M059J (cell line): ENCODE measurements around the gene TPST1. TPM values are rescaled to one million over a fixed set of nuclear protein-coding genes. Genes with fewer than 3 reads are reported as not detected.
"Not testable (repeated sequence)": the region's sequence is repeated elsewhere in the genome, so short reads cannot be mapped to it uniquely, and the experiment has no call there.

Experiments used
- DNase-seq: peaks from one replicate; pipeline ENCODE4 v3.0.0-alpha.2; 2012; ENCODE audit warnings: low read depth
- total RNA-seq: library from RNA; depleted of rRNA; stranded (reverse); fragments of >200 nt; shearing (Covaris generic); gene quantifications from 2 replicates; pipeline ENCODE4 v1.2.3, GENCODE V29; 2014

The TPST1 gene
- total RNA-seq, 1 experiment from 2014 or later, result 61.0 TPM

GRCh38 chr7:66188645-66189044 is 16.5 kb upstream of the TPST1 start:
- DNase-seq, result no peak

GRCh38 chr7:66189695-66190503 is 15.2 kb upstream of the TPST1 start:
- DNase-seq, result no peak

- no peak for DNase-seq
Observed at GRCh38 chr7:66190504-66190857, 14.7 kb upstream of the TPST1 start.

DNA sequence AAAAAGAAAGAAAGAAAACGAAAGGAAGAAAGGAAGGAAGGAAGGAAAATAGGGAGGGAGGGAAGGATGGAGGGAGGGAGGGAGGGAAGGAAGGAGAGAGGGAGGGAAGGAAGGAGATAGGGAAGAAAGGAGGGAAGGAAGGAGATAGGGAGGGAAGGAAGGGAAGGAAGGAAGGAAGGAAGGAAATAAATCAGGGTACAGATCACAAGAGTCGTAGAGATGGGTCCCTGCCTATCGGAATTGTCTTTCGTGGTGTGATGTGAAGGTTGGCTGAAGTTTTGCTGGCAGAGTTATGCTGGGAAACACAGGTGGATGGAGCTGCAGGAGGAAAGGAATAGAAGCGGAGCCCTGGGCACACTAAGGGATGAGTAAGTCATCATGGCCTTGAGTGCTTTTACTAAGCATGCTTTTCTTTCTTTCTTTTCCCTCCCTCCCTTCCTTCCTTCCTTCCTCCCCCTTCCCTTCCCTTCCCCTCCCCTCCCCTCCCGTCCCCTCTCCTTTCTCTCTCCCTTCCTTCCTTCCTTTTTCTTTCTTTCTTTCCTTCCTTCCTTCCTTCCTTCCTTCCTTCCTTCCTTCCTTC is 11.9 kb upstream of the TPST1 start:
- DNase-seq, result no peak

DNA sequence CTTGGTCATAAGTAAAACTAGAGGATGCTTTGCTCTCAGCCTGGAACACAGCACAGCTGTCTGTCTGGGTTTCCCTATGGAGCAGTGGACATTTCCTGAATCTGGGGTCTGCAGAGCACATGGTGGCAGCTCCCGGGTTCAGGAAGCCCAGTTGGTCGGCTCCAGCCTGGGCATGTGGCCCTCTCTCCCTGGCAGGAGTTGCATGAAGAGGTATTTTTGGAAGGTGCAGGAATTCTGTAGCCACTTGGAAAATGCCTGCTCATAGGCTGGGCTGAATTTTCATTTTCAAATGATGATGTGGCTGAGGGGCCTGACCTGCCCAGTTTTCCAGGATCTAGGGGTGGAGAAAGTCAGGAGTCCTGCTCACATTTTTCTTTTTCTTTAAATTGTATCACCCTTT is 6.7 kb upstream of the TPST1 start:
- DNase-seq, result no peak

- DNase-seq, result no peak
Observed at GRCh38 chr7:66198956-66199355, 6.2 kb upstream of the TPST1 start.

DNA sequence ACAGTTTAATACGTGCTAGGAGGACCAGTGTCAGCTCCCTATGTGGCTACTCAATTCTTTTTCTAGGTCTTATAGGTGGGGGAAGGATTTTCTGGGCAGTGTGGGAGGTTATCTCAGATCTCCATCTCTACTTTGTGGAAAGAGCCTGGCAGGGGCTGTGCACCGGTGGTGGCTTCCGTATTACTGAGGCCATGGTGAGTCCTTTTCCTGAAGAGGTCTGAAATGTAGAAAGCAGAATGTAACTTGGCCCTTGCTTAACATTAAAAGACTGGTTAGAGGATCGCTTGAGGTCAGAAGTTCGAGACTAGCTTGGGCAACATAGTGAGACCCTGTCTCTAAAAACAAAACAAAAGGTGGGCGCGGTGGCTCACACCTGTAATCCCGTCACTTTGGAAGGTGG is 2.7 kb upstream of the TPST1 start:
- DNase-seq, result no peak

GRCh38 chr7:66205741-66206090 is 582 bp downstream of the TPST1 start:
- DNase-seq, result no peak

GRCh38 chr7:66206119-66206933 is 1.2 kb downstream of the TPST1 start:
- no peak for DNase-seq

GRCh38 chr7:66206934-66207240 is 1.8 kb downstream of the TPST1 start:
- no peak for DNase-seq

DNA sequence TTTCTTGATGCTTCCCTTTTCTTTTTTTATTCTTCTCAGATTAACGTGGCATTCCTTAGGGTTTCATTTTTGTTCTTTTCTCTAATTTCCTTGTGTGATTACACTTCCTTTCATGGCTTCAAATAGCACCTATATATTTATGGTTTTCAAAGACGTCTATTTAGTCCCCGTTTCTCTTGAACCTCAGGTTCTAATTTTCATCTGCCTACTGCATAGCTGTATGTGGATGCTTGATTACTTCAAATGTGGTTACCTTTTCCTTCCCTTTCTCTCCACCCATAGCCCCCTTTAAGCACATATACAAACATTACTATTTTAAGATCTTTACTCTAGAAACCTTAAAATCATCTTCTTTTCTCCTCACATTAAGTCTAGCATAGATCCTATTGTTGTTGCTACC is 2.4 kb downstream of the TPST1 start:
- no peak for DNase-seq

DNA sequence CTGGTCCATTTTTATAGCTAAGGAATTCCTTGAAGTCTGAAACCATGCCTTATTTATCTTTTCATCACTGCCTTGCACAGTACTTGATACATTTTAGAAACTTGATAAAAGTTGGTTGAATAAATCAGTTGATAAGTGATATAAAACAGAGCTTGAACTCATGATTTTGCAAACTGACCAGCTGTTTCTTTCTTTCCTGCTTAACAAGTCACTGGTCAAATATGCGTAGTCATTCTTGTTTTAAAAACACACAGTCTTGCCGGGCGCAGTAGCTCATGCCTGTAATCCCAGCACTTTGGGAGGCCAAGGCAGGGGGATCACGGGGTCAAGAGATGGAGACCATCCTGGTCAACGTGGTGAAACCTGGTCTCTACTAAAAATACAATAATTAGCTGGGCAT is 6.3 kb downstream of the TPST1 start:
- DNase-seq, result no peak

DNA sequence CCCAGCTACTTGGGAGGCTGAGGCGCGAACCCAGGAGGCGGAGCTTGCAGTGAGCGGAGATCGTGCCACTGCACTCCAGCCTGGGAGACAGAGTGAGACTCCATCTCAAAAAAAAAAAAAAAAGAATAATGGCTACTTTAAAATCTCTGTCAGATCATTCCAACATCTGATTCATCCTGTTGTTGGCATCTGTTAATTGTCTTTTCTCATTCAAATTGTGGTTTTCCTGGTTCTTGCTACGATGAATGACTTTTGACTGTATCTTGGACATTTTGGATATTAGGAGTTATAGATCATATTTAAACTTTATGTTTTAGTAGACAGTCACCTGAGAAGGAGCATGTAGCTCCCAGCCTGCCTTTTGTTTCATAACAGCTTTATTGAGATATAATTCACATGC is 8.5 kb downstream of the TPST1 start:
- peak; percentile 60 for DNase-seq

GRCh38 chr7:66216687-66217086 is 11.6 kb downstream of the TPST1 start:
- DNase-seq, result no peak

DNA sequence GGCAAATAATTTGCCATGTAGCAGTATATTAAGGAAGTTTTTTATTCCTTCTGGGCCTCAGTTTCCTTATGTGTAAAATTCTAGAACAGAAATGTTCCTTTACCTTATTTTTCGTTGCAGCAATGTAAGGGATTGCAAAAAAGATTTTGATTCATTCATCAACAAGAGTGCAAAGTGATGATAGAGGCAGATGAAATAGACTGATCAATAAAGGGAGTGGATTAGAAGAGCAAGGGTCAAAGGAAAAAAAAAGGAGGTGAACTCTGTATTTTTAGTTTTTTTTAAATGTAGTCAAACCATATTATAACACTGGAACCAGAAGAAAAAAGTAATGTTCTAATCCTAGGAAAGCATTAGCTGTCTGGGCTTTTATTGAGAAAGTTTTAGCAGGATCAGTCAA is 14.7 kb downstream of the TPST1 start:
- DNase-seq, result no peak

DNA sequence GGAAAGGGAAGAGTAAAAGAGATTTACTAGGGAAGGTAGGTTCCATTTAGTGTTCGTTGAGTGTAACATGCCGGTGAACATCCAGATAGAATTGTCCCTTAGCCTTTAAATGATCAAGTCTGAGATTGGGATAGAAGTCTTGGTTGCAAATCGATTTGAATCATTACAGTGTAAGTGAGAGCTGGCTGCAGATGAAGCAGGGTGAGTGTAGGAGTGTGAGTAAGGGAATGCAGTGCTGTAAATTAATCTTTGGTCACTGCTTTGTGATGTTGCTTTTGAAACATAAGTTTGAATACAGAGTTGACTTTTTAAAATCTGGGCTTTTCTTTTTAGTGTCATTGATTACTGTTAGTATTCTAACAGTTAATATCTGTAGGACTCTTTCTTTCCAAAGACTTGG is 16.3 kb downstream of the TPST1 start:
- DNase-seq, result no peak

DNA sequence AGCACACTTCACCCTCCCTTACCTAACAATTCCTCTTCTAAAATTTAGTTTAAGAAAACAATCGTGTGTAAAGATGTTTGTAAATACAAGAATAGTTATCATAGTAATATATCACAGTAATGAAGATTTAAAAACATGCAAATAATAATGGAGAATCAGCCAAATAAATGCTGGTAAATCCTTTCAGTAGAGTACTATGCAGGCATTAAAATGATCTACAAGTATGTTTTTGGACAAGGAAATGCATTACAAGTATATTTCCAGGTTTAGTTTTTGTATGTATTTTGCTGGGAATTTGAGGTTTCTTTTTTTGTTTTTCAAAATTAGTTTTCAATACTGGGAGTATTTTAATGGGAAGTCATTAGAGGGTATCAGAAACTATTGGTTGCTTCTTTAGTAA is 22.7 kb downstream of the TPST1 start:
- no peak for DNase-seq

DNA sequence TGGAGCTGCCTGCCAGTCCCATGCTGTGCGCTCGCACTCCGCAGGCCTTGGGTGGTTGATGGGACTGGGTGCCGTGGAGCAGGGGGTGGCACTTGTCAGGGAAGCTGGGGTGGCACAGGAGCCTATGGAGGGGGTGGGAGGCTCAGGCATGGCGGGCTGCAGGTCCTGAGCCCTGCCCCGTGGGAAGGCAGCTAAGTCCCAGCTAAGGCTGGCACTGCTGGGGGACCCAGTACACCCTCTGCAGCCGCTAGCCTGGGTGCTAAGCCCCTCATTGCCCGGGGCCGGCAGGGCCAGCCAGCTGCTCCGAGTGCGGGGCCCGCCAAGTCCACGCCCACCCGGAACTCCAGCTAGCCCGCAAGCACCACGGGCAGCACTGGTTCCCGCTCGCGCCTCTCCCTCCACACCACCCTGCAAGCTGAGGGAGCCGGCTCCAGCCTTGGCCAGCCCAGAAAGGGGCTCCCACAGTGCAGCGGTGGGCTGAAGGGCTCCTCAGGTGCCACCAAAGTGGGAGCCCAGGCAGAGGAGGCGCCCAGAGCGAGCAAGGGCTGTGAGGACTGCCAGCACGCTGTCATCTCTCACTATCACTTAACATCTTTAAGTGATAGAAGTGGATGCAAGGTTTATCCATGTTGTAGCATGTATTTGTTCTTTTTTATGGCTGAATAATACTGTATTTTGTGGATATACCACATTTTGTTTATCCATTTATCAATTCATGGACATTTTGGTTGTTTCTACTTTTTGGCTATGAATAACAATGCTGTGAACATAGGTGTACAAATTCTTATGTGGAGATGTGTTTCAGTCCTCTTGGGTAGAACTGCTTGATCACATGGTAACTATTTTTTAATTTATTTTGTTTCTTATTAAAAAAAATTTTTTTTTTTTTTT is 26.4 kb downstream of the TPST1 start:
- not testable (repeated sequence) for DNase-seq

DNA sequence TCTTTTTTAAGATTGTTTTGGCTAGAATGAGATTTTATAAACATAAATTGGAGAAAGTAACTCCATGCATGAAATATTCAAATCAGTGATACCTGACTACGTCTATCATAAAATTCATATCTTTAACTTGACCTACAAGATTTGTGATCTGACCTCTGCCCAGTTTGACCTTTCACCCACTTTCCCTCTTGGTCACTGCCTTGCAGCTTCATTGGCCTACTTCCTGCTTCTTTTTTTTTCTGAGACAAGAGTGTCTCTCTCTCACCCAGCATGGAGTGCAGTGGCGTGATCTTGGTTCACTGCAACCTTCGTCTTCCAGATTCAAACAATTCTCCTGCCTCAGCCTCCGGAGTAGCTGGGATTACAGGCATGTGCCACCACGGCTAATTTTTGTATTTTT is 28.5 kb downstream of the TPST1 start:
- no peak for DNase-seq

DNA sequence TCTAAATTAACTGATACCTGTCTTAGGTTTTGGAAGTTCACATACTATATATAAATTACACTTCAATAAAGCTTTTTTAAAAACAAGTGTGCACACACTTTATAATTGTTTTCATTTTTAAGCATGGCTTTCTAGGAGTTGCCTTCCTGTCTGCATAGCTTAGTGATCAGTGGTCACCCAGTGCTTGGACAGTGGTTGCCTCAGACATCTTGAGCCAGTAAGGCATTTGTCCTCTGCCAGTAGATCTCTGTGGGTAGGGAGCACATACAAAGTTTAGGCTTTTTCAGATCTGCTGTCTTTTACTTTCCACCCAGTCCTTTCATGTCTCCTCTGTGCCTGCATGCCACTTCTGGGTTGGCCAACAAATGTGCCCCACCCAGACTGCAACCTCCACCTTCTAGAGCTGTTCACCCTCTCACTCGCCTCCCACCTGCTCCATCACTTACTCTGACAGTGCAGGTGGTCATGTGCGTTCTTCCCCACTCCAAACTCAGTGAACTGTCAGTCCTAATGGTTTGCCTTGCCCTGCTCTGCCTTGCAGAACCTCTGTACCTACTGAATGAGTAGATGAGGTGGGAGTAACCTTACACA is 31.7 kb downstream of the TPST1 start:
- DNase-seq, result no peak

- DNase-seq, result no peak
Observed at GRCh38 chr7:66237906-66238772, 33.0 kb downstream of the TPST1 start.
